Coronary artery (tissue), 2 donors: ENCODE results near the gene VWA8.
"Not testable (repeated sequence)": the region's sequence is repeated elsewhere in the genome, so short reads cannot be mapped to it uniquely, and the experiment has no call there.

Experiments
- DNase-seq: peaks from one replicate; pipeline ENCODE4 v3.0.0-alpha.2; 2017; ENCODE audit warnings: low spot score
- H3K27ac ChIP-seq, 2 donors: fragments of 200-600 bp; sonication (generic); one replicate each; pipeline ENCODE4 v1.5.1; 2016 to 2019
- H3K4me3 ChIP-seq: fragments of 200-600 bp; sonication (generic); 2 replicates; pipeline ENCODE4 v1.5.1; 2016; ENCODE audit warnings: mild to moderate bottlenecking, moderate library complexity
- TF ChIP-seq, protein P1 (sequence below): fragments of 200-600 bp; sonication (generic); IDR thresholded peaks from one replicate; pipeline ENCODE4 v1.5.1; 2019; ENCODE audit warnings: antibody characterized with exemption

Gene VWA8

DNA sequence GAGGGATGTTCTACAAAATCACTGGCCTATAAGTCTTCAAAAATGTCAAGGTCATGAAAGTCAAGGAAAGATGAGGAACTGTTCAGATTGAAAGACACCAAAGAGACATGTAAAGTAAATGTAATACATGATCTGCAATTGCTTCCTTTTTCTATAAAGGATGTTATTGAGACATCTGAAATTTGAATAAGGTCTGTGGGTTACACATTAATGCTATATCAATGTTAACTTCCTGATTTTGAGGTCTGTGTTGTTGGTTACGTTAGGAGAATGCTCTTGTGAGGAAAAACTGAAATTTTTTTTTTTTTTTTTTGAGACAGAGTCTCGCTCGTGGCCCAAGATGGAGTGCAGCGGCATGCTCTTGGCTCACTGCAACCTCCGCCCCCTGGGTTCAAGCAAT lies 306.1 kb downstream of the VWA8 start:
- TF ChIP-seq, protein P1, sequence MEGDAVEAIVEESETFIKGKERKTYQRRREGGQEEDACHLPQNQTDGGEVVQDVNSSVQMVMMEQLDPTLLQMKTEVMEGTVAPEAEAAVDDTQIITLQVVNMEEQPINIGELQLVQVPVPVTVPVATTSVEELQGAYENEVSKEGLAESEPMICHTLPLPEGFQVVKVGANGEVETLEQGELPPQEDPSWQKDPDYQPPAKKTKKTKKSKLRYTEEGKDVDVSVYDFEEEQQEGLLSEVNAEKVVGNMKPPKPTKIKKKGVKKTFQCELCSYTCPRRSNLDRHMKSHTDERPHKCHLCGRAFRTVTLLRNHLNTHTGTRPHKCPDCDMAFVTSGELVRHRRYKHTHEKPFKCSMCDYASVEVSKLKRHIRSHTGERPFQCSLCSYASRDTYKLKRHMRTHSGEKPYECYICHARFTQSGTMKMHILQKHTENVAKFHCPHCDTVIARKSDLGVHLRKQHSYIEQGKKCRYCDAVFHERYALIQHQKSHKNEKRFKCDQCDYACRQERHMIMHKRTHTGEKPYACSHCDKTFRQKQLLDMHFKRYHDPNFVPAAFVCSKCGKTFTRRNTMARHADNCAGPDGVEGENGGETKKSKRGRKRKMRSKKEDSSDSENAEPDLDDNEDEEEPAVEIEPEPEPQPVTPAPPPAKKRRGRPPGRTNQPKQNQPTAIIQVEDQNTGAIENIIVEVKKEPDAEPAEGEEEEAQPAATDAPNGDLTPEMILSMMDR: no peak

DNA sequence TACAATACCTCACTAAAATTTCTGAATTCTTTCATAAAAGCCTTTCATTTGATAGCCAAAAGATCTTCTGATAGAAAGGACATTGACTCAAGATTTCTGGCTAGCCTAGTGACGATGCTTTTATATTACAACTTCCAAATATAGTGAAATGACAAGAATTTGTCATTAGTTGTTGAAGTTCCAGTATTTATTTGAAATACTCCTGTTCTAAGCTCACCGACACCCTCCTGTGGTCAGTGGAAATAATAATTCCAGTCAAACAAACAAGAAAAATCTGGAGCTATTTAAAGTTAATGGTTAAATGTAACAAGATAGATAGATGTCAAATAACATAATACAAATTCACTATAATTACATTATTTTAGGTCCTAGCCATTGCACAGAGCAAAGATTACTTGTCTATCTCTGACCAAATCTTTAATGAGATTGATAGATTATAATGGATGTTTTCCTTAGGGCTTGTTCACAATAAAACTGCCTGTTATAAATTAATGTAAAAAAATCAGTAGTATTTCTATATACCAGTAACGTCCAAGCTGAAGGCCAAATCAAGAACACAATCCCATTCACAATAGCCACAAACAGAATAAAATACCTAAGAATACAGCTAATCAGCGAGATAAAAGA lies 308.1 kb downstream of the VWA8 start:
- no peak overlapping the region for H3K27ac ChIP-seq
- TF ChIP-seq, protein P1: peak; percentile 52
- DNase-seq: no peak
- no peak overlapping the region for H3K4me3 ChIP-seq

More for the DNA sequence above, 306.1 kb downstream of the VWA8 start:
- H3K4me3 ChIP-seq: no peak overlapping the region
- no peak for DNase-seq
- no peak overlapping the region for H3K27ac ChIP-seq

DNA sequence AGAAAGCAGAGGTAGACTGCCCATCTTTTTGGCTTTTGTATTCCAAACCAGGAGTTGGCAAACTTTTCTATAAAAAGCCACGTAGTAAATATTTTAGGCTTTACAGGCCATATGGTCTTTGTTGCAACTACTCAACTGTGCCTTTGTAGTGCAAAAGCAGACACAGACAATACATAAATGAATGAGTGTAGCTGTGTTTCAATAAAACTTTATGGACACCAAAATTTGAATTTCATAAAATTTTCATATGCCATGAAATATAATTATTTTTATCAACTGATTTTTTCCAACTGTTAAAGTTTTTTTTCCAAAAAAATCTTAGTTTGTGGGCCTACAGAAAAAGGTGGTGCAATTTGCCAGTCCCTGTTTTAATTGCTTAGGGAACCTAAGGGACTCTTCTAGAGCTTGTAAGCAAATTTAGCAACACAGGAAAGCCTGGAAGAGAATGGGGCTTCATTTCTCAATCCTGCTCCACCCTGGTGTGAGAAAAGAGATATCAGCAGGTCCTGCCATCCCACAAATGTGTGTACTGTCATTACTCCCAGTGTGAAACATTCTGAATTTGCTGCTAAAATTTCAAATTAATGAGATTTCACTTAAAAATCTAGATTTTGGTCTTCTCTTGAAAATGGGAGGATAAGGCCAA lies 309.4 kb downstream of the VWA8 start:
- no peak for DNase-seq
- H3K27ac ChIP-seq: no peak overlapping the region

DNA sequence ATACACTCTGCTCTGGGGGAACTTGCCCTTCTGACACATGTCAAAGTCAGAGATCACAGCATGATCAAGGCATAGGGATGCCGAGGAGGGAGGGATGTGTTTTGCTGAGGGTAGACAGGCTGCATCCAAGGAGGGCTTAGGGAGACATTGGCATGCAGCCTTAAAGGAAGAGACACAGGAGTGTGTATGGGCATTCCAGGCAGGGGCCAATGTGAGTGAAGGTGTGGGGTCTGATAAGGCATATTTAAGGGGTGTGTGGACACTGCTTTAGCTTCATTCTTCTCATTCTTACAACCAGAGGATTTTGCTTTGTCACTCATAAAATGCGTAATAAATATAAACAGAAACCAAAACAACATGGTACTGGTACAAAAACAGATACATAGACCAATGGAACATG lies 310.2 kb downstream of the VWA8 start:
- TF ChIP-seq, protein P1: no peak
- H3K4me3 ChIP-seq: no peak overlapping the region
- no peak overlapping the region for H3K27ac ChIP-seq
- no peak for DNase-seq

More for the DNA sequence above, 309.4 kb downstream of the VWA8 start:
- TF ChIP-seq, protein P1: no peak
- no peak overlapping the region for H3K4me3 ChIP-seq

DNA sequence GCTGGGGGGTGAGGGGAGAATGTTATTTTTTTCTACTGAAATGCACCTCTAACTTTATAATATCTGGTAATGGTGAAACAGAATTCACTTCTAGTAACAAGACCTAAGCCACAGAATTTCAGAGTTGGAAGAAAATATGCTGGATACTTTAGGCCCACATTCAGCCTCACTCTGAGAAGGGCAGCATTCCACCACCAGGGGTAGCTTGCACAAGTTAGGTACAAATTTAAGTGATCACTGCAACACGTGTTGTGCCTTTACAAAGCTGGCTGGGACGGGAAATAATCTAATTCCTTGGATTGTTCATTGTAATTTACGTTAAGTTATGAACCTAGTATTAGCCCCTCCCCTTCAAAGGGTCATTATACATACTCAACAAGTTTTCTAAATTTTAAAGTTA lies 311.2 kb downstream of the VWA8 start:
- H3K27ac ChIP-seq: no peak overlapping the region
- TF ChIP-seq, protein P1: no peak

DNA sequence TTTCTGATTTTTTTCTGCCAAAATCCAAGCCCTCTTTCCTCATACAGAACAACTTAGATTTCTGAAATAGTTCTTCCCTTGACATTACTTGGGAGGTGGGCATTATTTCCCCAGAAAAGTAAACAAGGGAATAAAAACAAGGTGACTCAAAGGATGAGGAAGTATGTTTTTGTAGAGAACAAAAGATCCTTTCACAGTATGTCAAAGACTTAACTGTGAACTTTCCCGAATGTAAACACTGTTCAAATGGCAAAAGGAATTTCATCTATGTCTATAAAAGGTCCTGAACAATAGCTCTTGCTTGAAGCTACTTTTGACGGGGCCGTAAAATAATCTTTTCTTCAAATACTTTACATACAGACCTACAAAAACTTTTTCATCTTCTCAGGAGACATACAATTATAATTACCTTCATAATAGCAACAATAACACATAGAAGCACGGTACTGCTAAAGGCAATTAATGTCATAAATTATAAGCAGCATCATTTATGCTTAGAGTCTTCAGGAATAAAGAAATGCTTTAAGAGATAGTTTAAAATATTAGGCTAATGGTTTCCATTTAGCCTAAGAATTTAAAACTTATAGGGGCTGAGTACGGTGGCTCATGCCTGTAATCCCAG lies 312.5 kb downstream of the VWA8 start:
- H3K4me3 ChIP-seq: no peak overlapping the region
- H3K27ac ChIP-seq: no peak overlapping the region
- DNase-seq: no peak
- TF ChIP-seq, protein P1: no peak

More for the DNA sequence above, 311.2 kb downstream of the VWA8 start:
- no peak overlapping the region for H3K4me3 ChIP-seq
- DNase-seq: no peak

DNA sequence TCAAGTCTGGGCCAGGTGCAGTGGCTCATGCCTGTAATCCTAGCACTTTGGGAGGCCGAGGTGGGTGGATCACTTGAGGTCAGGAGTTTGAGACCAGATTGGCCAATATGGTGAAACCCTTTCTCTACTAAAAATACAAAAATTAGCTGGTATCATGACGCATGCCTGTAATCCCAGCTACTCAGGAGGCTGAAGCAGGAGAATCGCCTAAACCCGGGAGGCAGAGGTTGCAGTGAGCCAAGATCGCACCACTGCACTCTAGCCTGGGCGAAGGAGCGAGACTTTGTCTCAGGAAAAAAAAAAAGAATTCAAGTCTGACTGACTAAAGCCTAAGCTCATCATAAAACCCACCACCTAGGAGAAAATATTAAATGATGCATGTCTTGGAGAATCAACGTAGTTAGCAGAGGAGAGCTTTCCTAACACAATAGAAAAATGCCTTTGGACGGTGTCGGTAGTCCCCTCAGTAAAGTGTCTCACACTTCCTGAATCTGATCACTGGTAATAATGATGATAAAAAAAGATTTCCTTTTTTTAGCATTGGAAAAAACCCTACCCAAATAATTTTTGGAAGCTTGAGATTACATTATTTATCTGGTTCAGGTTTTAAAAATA lies 313.1 kb downstream of the VWA8 start:
- not testable (repeated sequence) for DNase-seq, H3K4me3 ChIP-seq
- H3K27ac ChIP-seq: peak overlapping the region in 1 of 2 donors; percentile 52
